IPS-20b (cell line): ENCODE results near the gene BIK.
"Not testable (repeated sequence)": the region's sequence is repeated elsewhere in the genome, so short reads cannot be mapped to it uniquely, and the experiment has no call there.

Experiments used
- H3K27ac ChIP-seq: one replicate; pipeline ENCODE4 v1.5.1; 2013; ENCODE audit warnings: low read length
- H3K27me3 ChIP-seq: 2 replicates; pipeline ENCODE4 v1.6.1; 2013; ENCODE audit warnings: mild to moderate bottlenecking, low read length, inconsistent platforms; ENCODE audit not compliant: insufficient read depth
- H3K36me3 ChIP-seq: 2 replicates; pipeline ENCODE4 v1.6.1; 2013; ENCODE audit warnings: low read depth, mild to moderate bottlenecking, inconsistent platforms, low read length, moderate library complexity; ENCODE audit not compliant: insufficient read depth
- H3K4me1 ChIP-seq: 2 replicates; pipeline ENCODE4 v1.6.1; 2013; ENCODE audit warnings: mild to moderate bottlenecking, control low read depth, inconsistent platforms, low read length, moderate library complexity; ENCODE audit not compliant: insufficient read depth
- H3K4me3 ChIP-seq: 2 replicates; pipeline ENCODE4 v1.5.1; 2013; ENCODE audit warnings: mild to moderate bottlenecking, low read length, inconsistent platforms
- H3K9ac ChIP-seq: 2 replicates; pipeline ENCODE4 v1.6.1; 2013; ENCODE audit warnings: low read depth, mild to moderate bottlenecking, inconsistent platforms, low read length, moderate library complexity
- H3K9me3 ChIP-seq: 2 replicates; pipeline ENCODE4 v1.6.1; 2013; ENCODE audit warnings: mild to moderate bottlenecking, low read depth, low read length, inconsistent platforms; ENCODE audit not compliant: insufficient read depth

The BIK gene

GRCh38 chr22:43145371-43145770, 34.8 kb downstream of the BIK start:
- H3K4me1 ChIP-seq, H3K27ac ChIP-seq, H3K9ac ChIP-seq, H3K27me3 ChIP-seq, H3K4me3 ChIP-seq, H3K36me3 ChIP-seq, H3K9me3 ChIP-seq: not testable (repeated sequence)

- H3K9ac ChIP-seq, H3K36me3 ChIP-seq, H3K4me1 ChIP-seq, H3K27me3 ChIP-seq, H3K9me3 ChIP-seq, H3K4me3 ChIP-seq, H3K27ac ChIP-seq: not testable (repeated sequence)
These were observed 35.8 kb downstream of the BIK start for GRCh38 chr22:43146332-43146731.

GRCh38 chr22:43147821-43148220, 37.3 kb downstream of the BIK start:
- H3K4me1 ChIP-seq = no peaks in the 10 kb centered on the region
- H3K27ac ChIP-seq = no peak overlapping the region
- H3K4me3 ChIP-seq = no peak overlapping the region
- no peaks in the 10 kb centered on the region for H3K36me3 ChIP-seq
- H3K9ac ChIP-seq = no peak overlapping the region
- H3K9me3 ChIP-seq = no peaks in the 10 kb centered on the region
- peaks cover 24% of the 10 kb centered on the region for H3K27me3 ChIP-seq

- Histone ChIP-seq H3K4me1 (no peaks in the 10 kb centered on the region), H3K36me3 (no peaks in the 10 kb centered on the region), H3K27ac (no peak overlapping the region), H3K4me3 (no peak overlapping the region), H3K9ac (no peak overlapping the region), H3K9me3 (no peaks in the 10 kb centered on the region), H3K27me3 (peaks cover 26% of the 10 kb centered on the region)
These were observed 38.0 kb downstream of the BIK start for GRCh38 chr22:43148581-43148980.

GRCh38 chr22:43150731-43151206, 40.2 kb downstream of the BIK start:
- H3K9ac ChIP-seq = no peak overlapping the region
- no peak overlapping the region for H3K27ac ChIP-seq

GRCh38 chr22:43151251-43152002, 40.9 kb downstream of the BIK start, which contains the start of gene TSPO:
TSS of gene TSPO (plus strand) at chr22:43151559. CDS start at chr22:43159239, 7,680 bp downstream.
- no peaks in the 10 kb centered on the region for H3K9me3 ChIP-seq
- H3K36me3 ChIP-seq = no peaks in the 10 kb centered on the region
- peak within 1 kb of the TSS; percentile 66; the same call in 1 of the 2 replicates for H3K4me3 ChIP-seq
- H3K27ac ChIP-seq = no peak within 1 kb of the TSS
- H3K9ac ChIP-seq = no peak within 1 kb of the TSS
- H3K27me3 ChIP-seq = peaks cover 26% of the 10 kb centered on the region
- no peaks in the 10 kb centered on the region for H3K4me1 ChIP-seq

More at GRCh38 chr22:43150731-43151206, 40.2 kb downstream of the BIK start:
- Histone ChIP-seq H3K27me3 (peaks cover 26% of the 10 kb centered on the region), H3K4me1 (no peaks in the 10 kb centered on the region), H3K4me3 (peak overlapping the region; percentile 66; the same call in 1 of the 2 replicates), H3K36me3 (no peaks in the 10 kb centered on the region), H3K9me3 (no peaks in the 10 kb centered on the region)

GRCh38 chr22:43152003-43152356, 41.4 kb downstream of the BIK start:
- Histone ChIP-seq H3K27me3 (peaks cover 26% of the 10 kb centered on the region), H3K9ac (no peak overlapping the region), H3K4me1 (no peaks in the 10 kb centered on the region), H3K4me3 (peak overlapping the region; percentile 66; the same call in 1 of the 2 replicates), H3K9me3 (no peaks in the 10 kb centered on the region), H3K36me3 (no peaks in the 10 kb centered on the region), H3K27ac (no peak overlapping the region)

GRCh38 chr22:43152357-43153071, 42.0 kb downstream of the BIK start:
- Histone ChIP-seq H3K27me3 (peaks cover 26% of the 10 kb centered on the region), H3K9ac (no peak overlapping the region), H3K27ac (no peak overlapping the region), H3K9me3 (no peaks in the 10 kb centered on the region), H3K4me1 (no peaks in the 10 kb centered on the region), H3K4me3 (peak overlapping the region; percentile 66; the same call in 1 of the 2 replicates), H3K36me3 (no peaks in the 10 kb centered on the region)

GRCh38 chr22:43153899-43154298, 43.3 kb downstream of the BIK start:
- H3K9ac ChIP-seq = no peak overlapping the region
- H3K27ac ChIP-seq = no peak overlapping the region
- no peak overlapping the region for H3K4me3 ChIP-seq
- H3K9me3 ChIP-seq = no peaks in the 10 kb centered on the region
- H3K36me3 ChIP-seq = no peaks in the 10 kb centered on the region
- H3K4me1 ChIP-seq = no peaks in the 10 kb centered on the region
- peaks cover 26% of the 10 kb centered on the region for H3K27me3 ChIP-seq

GRCh38 chr22:43154887-43155536, 44.5 kb downstream of the BIK start:
- peaks cover 26% of the 10 kb centered on the region for H3K27me3 ChIP-seq
- no peak overlapping the region for H3K27ac ChIP-seq
- H3K36me3 ChIP-seq = no peaks in the 10 kb centered on the region
- H3K9ac ChIP-seq = no peak overlapping the region
- no peaks in the 10 kb centered on the region for H3K9me3 ChIP-seq
- no peaks in the 10 kb centered on the region for H3K4me1 ChIP-seq
- H3K4me3 ChIP-seq = no peak overlapping the region

GRCh38 chr22:43155789-43156188, 45.2 kb downstream of the BIK start:
- H3K4me3 ChIP-seq = no peak overlapping the region
- H3K36me3 ChIP-seq = no peaks in the 10 kb centered on the region
- no peak overlapping the region for H3K27ac ChIP-seq
- no peaks in the 10 kb centered on the region for H3K4me1 ChIP-seq
- H3K27me3 ChIP-seq = peaks cover 21% of the 10 kb centered on the region
- H3K9ac ChIP-seq = no peak overlapping the region
- no peaks in the 10 kb centered on the region for H3K9me3 ChIP-seq
